ENCODE data around the gene REXO5.

DNA sequence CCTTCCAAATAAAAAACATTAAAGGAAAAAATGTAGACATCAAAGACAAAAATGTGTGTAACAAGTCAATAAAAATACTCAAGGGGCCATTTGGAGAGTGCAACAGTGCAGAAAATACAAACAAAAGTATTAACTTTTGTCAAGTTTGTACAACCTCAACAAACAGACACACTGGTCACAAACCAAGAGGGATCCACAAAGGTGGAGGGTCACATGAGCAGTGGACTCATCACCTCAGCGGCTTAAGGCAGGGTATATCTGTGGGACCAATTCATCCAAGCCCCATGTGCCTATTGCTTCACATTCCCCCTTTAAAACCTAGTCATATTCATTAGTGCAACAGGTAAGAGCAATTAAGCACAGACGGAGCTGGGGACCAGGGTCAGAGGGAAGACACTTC is 48.6 kb downstream of the REXO5 start:
- TF ChIP-seq POLR2A (IDR thresholded peaks at IDR 0.05) (no peak), EP300 (IDR thresholded peaks at IDR 0.05; ENCODE audit: low read depth) (no peak)
- TF ChIP-seq, protein P1, sequence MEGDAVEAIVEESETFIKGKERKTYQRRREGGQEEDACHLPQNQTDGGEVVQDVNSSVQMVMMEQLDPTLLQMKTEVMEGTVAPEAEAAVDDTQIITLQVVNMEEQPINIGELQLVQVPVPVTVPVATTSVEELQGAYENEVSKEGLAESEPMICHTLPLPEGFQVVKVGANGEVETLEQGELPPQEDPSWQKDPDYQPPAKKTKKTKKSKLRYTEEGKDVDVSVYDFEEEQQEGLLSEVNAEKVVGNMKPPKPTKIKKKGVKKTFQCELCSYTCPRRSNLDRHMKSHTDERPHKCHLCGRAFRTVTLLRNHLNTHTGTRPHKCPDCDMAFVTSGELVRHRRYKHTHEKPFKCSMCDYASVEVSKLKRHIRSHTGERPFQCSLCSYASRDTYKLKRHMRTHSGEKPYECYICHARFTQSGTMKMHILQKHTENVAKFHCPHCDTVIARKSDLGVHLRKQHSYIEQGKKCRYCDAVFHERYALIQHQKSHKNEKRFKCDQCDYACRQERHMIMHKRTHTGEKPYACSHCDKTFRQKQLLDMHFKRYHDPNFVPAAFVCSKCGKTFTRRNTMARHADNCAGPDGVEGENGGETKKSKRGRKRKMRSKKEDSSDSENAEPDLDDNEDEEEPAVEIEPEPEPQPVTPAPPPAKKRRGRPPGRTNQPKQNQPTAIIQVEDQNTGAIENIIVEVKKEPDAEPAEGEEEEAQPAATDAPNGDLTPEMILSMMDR (IDR thresholded peaks at IDR 0.05), result no peak
